Measurements from ENCODE around the gene TJAP1.
"Not testable (repeated sequence)": the region's sequence is repeated elsewhere in the genome, so short reads cannot be mapped to it uniquely, and the experiment has no call there.

DNA sequence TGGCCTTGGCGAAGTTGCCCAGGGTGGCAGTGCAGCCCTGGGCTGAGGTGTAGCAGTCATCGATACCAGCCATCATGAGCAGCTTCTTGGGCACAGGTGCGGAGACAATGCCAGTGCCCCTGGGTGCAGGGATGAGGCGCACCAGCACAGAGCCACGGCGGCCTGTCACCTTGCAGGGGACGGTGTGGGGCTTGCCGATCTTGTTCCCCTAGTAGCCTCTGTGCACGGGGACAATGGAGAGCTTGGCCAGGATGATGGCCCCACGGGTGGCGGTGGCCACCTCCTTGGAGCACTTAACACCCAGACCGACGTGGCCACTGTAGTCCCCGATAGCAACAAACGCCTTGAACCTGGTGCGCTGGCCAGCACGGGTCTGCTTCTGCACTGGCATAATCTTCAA is 61.6 kb downstream of the TJAP1 start:
- TF ChIP-seq, protein P1, sequence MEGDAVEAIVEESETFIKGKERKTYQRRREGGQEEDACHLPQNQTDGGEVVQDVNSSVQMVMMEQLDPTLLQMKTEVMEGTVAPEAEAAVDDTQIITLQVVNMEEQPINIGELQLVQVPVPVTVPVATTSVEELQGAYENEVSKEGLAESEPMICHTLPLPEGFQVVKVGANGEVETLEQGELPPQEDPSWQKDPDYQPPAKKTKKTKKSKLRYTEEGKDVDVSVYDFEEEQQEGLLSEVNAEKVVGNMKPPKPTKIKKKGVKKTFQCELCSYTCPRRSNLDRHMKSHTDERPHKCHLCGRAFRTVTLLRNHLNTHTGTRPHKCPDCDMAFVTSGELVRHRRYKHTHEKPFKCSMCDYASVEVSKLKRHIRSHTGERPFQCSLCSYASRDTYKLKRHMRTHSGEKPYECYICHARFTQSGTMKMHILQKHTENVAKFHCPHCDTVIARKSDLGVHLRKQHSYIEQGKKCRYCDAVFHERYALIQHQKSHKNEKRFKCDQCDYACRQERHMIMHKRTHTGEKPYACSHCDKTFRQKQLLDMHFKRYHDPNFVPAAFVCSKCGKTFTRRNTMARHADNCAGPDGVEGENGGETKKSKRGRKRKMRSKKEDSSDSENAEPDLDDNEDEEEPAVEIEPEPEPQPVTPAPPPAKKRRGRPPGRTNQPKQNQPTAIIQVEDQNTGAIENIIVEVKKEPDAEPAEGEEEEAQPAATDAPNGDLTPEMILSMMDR (IDR thresholded peaks at IDR 0.05) = not testable (repeated sequence)
- TF ChIP-seq POLR2A (IDR thresholded peaks at IDR 0.05) = not testable (repeated sequence)

Measured in Peyer's patch (tissue), 4 donors.